Measurements from ENCODE around the gene TWIST2. TPM values are rescaled to one million over a fixed set of nuclear protein-coding genes. Genes with fewer than 3 reads are reported as not detected.

The TWIST2 gene
- total RNA-seq, 4 donors from 2014 or later, result 1.4 to 41.3 (median 15.7) TPM

- Histone ChIP-seq H3K9me3 (no peaks in the 10 kb centered on the region), H3K27ac (no peak overlapping the region), H3K27me3 (no peaks in the 10 kb centered on the region), H3K4me1 (no peaks in the 10 kb centered on the region), H3K36me3 (no peaks in the 10 kb centered on the region), H3K4me3 (no peak overlapping the region)
- TF ChIP-seq CTCF (IDR thresholded peaks at IDR 0.05), result no peak
- no peak for TF ChIP-seq POLR2A (IDR thresholded peaks at IDR 0.05)
- DNase-seq, result no peak
Observed at GRCh38 chr2:238810321-238810720, 37.6 kb upstream of the TWIST2 start.

GRCh38 chr2:238811293-238811692 lies 36.6 kb upstream of the TWIST2 start:
- Histone ChIP-seq H3K9me3 (no peaks in the 10 kb centered on the region), H3K4me3 (no peak overlapping the region), H3K36me3 (no peaks in the 10 kb centered on the region), H3K4me1 (no peaks in the 10 kb centered on the region), H3K27me3 (no peaks in the 10 kb centered on the region), H3K27ac (no peak overlapping the region)
- DNase-seq, result no peak
- no peak for TF ChIP-seq POLR2A (IDR thresholded peaks at IDR 0.05)
- no peak for TF ChIP-seq CTCF (IDR thresholded peaks at IDR 0.05)

GRCh38 chr2:238811759-238812158 lies 36.1 kb upstream of the TWIST2 start:
- DNase-seq, result no peak

GRCh38 chr2:238813109-238813508 lies 34.8 kb upstream of the TWIST2 start:
- Histone ChIP-seq H3K4me1 (no peaks in the 10 kb centered on the region), H3K4me3 (no peak overlapping the region), H3K27ac (no peak overlapping the region), H3K36me3 (no peaks in the 10 kb centered on the region), H3K27me3 (no peaks in the 10 kb centered on the region), H3K9me3 (no peaks in the 10 kb centered on the region)
- no peak for TF ChIP-seq CTCF (IDR thresholded peaks at IDR 0.05)
- no peak for TF ChIP-seq POLR2A (IDR thresholded peaks at IDR 0.05)
- DNase-seq, result no peak

More at GRCh38 chr2:238811759-238812158, 36.1 kb upstream of the TWIST2 start:
- no peak overlapping the region for H3K4me3 ChIP-seq
- H3K27me3 ChIP-seq, result no peaks in the 10 kb centered on the region
- TF ChIP-seq CTCF (IDR thresholded peaks at IDR 0.05) (no peak), POLR2A (IDR thresholded peaks at IDR 0.05) (no peak)
- no peaks in the 10 kb centered on the region for H3K4me1 ChIP-seq
- H3K27ac ChIP-seq, result no peak overlapping the region
- H3K36me3 ChIP-seq, result no peaks in the 10 kb centered on the region
- no peaks in the 10 kb centered on the region for H3K9me3 ChIP-seq

GRCh38 chr2:238814815-238815214 lies 33.1 kb upstream of the TWIST2 start:
- no peak overlapping the region for H3K4me3 ChIP-seq
- H3K36me3 ChIP-seq, result no peaks in the 10 kb centered on the region
- no peaks in the 10 kb centered on the region for H3K4me1 ChIP-seq
- H3K9me3 ChIP-seq, result no peaks in the 10 kb centered on the region
- no peak for DNase-seq
- H3K27me3 ChIP-seq, result no peaks in the 10 kb centered on the region
- H3K27ac ChIP-seq, result no peak overlapping the region
- TF ChIP-seq CTCF (IDR thresholded peaks at IDR 0.05) (no peak), POLR2A (IDR thresholded peaks at IDR 0.05) (no peak)

GRCh38 chr2:238816291-238816690 lies 31.6 kb upstream of the TWIST2 start:
- TF ChIP-seq POLR2A (IDR thresholded peaks at IDR 0.05), result no peak
- TF ChIP-seq CTCF (IDR thresholded peaks at IDR 0.05), result no peak
- Histone ChIP-seq H3K36me3 (no peaks in the 10 kb centered on the region), H3K9me3 (no peaks in the 10 kb centered on the region), H3K4me1 (no peaks in the 10 kb centered on the region), H3K27ac (no peak overlapping the region), H3K4me3 (no peak overlapping the region), H3K27me3 (no peaks in the 10 kb centered on the region)
- DNase-seq, result no peak
